ENCODE data around the gene TBCD.
"Not testable (repeated sequence)": the region's sequence is repeated elsewhere in the genome, so short reads cannot be mapped to it uniquely, and the experiment has no call there.

TBCD gene

DNA sequence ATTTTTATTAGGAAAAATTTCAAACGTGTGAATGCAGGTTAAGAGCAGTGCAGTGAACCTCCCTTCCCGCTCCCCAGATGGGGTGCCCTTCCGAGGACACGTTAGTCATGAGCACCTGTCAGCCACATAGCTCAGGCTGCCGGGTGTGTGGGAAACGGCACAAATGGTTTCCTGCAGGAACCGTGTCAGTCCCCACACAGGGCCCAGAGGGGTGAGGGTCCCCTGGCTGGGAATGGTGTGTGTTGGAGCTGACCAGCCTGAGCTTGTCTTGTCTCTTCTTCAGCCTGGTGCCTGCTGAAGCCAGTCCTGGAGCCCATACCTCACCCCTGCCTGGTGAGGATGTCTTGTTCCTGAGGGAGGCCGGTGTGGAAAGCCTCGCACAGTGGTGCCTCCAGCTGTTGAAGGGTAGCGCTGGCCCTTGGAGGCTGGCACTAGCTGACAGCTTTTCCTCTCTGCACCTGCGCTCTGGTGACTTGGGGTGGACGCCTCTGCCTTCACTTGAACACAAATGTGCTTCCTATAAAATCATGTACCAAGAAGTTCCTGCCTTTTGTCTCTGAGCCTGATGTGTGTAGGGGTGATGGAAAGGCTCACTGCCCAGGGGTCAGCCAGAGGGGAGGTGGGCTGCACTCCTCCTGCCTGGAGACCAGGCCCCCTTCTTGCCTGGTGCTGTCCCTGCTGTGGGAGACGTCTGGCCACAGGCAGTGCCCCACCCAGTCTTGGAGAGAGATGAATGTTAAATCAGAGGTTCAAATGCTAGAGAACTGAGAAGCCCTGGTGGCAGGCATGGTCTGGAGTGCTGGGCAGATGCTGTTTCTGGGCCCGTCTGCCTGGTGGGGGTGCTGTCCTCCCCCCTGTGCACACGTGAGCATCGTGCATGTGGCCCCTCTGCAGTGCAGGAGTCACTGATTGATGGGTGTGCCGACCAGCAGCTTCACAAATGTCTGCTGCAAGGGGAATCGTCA, 190.6 kb downstream of the TBCD start:
- DNase-seq: no peak

DNA sequence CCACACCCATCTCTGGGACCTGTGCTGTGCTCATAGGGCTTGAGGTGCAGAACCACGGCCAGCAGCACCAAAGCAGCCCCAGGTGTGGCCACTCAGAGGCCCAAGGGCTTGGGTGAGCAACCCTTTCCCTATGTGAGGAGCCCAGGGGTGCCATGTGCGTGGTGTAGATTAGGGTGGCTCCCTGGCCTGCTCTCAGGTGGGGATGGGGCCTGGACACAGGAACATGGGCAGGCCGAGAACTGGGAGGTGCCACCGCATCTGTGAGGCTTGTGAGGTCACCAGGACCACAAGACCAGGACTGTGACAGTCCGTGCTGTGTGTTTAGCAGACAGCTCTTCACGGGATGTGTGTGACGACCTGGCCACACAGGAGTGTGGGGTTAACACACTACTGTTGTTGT, 191.5 kb downstream of the TBCD start:
- no peak for DNase-seq

DNA sequence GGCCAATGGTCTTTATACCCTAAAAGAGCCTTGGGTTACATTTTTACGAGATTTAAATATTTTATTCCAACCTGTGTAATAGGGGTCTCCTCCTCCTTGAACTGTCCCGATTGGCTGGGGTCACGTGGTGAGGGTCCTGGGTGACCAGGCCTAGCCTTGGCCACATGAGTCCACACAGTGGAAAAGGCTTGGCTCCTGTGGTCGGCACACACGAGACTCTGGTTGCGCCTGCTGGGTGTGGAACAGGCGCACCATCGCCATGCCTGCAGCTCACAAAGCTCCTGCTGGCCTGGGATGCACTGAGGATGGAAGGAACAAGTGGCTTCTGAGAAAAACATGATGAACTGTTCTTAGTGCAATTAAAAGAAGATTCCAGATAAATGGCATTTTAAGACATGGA, 191.9 kb downstream of the TBCD start:
- no peak for DNase-seq

- no peak for DNase-seq
Observed at GRCh38 chr17:82944990-82945389, 193.1 kb downstream of the TBCD start.

GRCh38 chr17:82946081-82946480, 194.2 kb downstream of the TBCD start:
- no peak for DNase-seq

- no peak for DNase-seq
Observed at GRCh38 chr17:82947051-82947991, 195.5 kb downstream of the TBCD start.

- DNase-seq: no peak
Observed at GRCh38 chr17:82948081-82948511, 196.2 kb downstream of the TBCD start.

- DNase-seq: no peak
Observed at GRCh38 chr17:82948957-82949356, 197.1 kb downstream of the TBCD start.

DNA sequence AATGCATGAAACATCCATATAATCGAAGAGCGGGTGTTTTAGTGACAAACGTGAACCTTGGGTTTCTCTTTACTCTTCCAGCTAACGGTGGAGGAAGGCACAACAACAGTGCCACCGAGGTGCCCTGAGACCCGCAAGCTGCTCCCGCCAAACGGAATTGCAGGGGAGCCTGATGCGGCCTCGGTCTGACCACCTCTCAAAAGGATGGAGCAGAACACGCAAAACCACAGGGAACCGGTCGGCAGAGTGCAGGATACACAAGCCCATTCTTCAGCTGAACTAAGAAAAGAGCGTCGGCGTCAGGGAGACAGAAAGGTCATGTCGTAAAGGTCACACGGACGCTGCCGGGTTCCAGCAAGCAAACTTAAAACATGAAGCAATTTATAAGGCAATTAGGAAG, 197.5 kb downstream of the TBCD start:
- DNase-seq: no peak

DNA sequence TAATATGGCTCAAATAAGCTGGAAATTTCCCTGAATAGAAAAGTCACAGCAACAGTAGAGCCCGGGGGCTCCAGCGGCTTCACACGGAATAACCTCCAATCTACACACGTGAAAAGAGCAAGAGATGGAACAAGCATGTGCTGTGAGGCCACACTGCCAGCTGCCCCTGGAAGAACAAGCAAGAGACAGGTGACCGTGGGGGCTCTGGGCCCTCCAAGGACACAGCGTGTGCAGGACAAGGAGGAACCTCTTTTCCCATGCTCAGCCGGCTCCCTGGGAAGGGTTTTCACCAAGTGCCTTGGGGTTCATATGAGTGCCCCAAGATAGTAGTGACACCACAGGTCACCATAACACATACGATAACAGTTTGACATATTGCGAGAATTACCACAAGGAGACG, 198.1 kb downstream of the TBCD start:
- DNase-seq: no peak

- DNase-seq: no peak
Observed at GRCh38 chr17:82950525-82951102, 198.7 kb downstream of the TBCD start.

- DNase-seq: no peak
Observed at GRCh38 chr17:82952019-82952418, 200.2 kb downstream of the TBCD start.

DNA sequence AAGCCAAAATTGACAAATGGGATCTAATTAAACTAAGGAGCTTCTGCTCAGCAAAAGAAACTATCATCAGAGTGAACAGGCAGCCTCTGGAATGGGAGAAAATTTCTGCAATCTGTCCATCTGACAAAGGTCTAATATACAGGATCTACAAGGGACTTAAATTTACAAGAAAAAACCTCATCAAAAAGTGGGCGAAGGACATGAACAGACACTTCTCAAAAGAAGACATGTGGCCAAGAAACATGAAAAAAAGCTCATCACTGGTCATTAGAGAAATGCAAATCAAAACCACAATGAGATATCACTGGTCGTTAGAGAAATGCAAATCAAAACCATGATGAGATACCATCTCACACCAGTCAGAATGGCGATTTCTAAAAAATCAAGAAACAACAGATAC, 203.2 kb downstream of the TBCD start:
- not testable (repeated sequence) for DNase-seq

GRCh38 chr17:82955627-82956026, 203.8 kb downstream of the TBCD start:
- DNase-seq: not testable (repeated sequence)

GRCh38 chr17:82956146-82956725, 204.4 kb downstream of the TBCD start:
- DNase-seq: no peak

DNA sequence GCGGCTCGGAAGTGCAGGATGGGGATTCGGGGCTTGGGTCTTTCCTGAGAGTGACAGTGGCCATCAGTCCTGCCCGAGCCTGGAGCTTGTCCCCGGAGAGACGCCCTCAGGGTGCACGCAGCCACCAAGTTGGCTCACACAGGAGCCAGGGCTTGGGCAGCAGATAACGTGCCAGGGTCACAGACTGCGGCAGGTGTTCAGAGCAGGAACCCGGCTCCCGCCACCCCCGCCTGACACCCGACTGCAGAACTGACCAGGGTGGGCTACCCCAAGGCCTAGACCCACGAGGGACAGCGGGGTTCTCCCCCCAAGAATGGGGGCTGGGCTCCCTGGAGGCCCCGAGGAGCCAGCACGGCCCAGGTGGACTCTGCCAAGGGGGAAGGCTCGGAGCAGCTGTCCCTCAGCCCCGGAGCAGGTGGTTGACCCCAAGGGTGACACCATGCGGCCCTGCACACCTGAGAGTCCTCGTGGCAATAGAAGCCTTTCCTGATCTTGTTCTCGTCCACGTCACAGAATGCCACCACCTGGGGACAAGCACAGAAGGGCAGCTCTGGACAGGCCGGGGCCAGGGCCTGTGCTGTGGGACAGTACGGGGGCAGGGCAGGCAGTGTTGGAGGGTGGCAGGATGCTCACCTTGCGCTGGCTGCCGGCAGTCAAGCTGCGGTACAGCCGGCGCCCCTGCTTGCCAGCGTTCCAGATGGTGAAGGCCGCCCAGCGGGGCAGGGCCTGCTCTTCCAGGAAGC, 205.0 kb downstream of the TBCD start:
- DNase-seq: no peak

- no peak for DNase-seq
Observed at GRCh38 chr17:82957469-82957795, 205.6 kb downstream of the TBCD start.

DNA sequence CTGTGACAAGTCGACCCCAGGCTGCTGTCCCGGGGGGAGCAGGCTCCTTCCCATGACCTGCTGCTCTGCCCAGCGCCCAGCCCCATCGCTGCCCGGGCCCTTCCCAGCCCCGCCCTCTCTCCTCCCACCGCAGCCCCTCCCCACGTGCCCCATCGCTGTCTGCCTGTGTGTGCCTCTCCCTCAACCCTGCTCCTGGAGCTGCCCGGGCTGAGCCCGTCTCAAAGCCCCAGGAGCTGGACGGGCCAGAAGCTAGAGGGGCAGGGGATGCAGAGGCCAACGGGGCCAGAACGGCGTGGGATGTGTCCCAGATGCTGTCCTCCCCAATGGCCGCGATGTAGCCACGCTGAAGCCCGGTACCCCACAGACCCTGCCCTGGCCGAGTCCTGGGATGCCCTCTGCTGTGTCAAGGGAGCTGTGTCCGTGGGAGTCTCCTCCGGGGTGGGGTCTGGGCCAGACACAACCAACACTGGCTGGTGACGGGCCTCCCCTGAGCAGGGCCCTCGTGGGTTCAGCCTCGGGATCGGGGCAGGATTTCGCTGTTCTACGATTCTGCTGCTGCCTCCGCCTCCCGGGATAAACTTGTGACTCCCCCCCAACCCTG, 206.2 kb downstream of the TBCD start:
- no peak for DNase-seq

GRCh38 chr17:82959242-82959930, 207.5 kb downstream of the TBCD start:
- DNase-seq: no peak

GRCh38 chr17:82959990-82960418, 208.1 kb downstream of the TBCD start:
- DNase-seq: no peak

Data from stimulated activated CD4-positive, alpha-beta T cell treated with anti-CD3 and anti-CD28 coated beads, Interleukin-4, amount 100 ng/mL, for 1 hour (primary cell).